NCI-H524 (cell line): ENCODE measurements around the gene ZNF597.

Experiments used
- DNase-seq, 2 experiments: peaks; one replicate each; lab custom pipeline; 2025; lab: John Stamatoyannopoulos, UW

ZNF597 gene

GRCh38 chr16:3443108-3444031 lies at the start of gene ZNF597, which contains the start of gene NAA60:
TSS of gene ZNF597 (minus strand) at chr16:3443504. CDS start at chr16:3443153, 351 bp downstream.
TSS of gene NAA60 (plus strand) at chr16:3443680. CDS start at chr16:3476228, 32,548 bp downstream.
- DNase-seq, result peak; percentile 77 to 88

- DNase-seq, result no peak
These were observed 49.1 kb upstream of the ZNF597 start for GRCh38 chr16:3492356-3492755.

- DNase-seq, result peak; percentile 88 to 96
These were observed 47.8 kb upstream of the ZNF597 start for GRCh38 chr16:3490911-3491629.

GRCh38 chr16:3488801-3489200 lies 45.5 kb upstream of the ZNF597 start:
- DNase-seq, result peak; percentile 83 to 95

GRCh38 chr16:3487521-3488410 lies 44.5 kb upstream of the ZNF597 start:
- DNase-seq, result peak in 1 of 2 experiments; percentile 29

GRCh38 chr16:3486506-3487215 lies 43.4 kb upstream of the ZNF597 start:
- no peak for DNase-seq

GRCh38 chr16:3485821-3486505 lies 42.7 kb upstream of the ZNF597 start:
- DNase-seq, result peak in 1 of 2 experiments; percentile 81

- DNase-seq, result no peak
These were observed 41.9 kb upstream of the ZNF597 start for GRCh38 chr16:3485097-3485745.

- DNase-seq, result peak; percentile 91 to 97
These were observed 41.2 kb upstream of the ZNF597 start for GRCh38 chr16:3484318-3485096.

- peak in 1 of 2 experiments; percentile 23 for DNase-seq
These were observed 39.4 kb upstream of the ZNF597 start for GRCh38 chr16:3482659-3483241.

GRCh38 chr16:3481696-3482658 lies 38.7 kb upstream of the ZNF597 start:
- DNase-seq, result no peak

GRCh38 chr16:3480901-3481695 lies 37.8 kb upstream of the ZNF597 start:
- DNase-seq, result peak in 1 of 2 experiments; percentile 44

- no peak for DNase-seq
These were observed 36.4 kb upstream of the ZNF597 start for GRCh38 chr16:3479654-3480216.

GRCh38 chr16:3478242-3478925 lies 35.1 kb upstream of the ZNF597 start:
- no peak for DNase-seq

GRCh38 chr16:3476409-3476808 lies 33.1 kb upstream of the ZNF597 start:
- no peak for DNase-seq
